ENCODE data around the gene GPR89A.

The GPR89A gene

DNA sequence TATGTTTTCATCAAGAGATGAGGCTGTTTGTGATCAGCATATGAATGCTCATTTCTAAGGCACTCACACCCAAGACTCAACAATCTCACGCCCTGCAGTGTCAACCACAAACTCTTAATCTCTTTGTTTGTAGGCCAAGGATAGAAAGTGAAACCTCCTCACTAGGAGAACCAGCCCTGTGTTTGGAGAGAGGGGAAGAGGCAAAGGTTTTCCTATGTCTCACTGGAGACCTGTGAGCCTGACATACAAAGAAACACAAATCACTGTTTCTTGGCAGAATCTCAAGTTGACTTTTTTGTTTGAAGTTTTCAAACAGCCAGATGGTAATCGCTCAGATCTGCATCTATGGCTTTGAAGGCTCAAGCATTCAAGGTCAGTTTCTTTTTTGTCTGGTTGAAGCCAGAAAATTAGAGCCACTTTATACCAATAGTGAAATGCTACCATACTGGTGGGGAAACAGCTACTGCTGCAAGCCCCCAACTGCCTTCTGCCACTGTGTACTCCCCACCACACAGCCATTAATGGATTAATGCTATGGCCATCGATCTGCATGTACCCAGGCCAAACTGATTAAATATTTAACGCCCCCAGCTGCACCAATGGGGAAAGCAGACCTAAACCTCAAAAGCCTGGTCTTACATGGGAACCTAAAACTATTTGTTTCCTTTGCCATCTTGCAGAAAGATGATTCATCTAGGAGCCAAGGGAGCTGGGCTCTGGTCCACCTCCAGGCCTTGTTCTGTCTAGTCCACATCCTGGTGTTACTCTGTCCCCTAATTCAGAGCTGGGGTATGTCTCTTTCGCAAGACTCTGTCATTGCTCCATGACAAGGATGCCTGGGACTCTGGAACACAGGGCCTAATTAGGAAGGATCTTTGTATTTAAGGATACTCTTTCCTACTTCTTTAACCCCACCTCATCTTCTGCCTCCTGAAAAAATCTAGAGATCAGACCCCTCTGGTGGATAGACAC is 83.1 kb downstream of the GPR89A start:
- no peaks in the 10 kb centered on the region for H3K79me2 ChIP-seq (ENCODE audit: insufficient read depth, low read length)
- DNase-seq (peak; percentile 63), ATAC-seq (ENCODE audit: insufficient read depth, low read depth) (peak; percentile 97)
- H3K27ac ChIP-seq (ENCODE audit: low read length) = no peak overlapping the region
- no peaks in the 10 kb centered on the region for H3K36me3 ChIP-seq (ENCODE audit: insufficient read depth, low read length)
- H4K20me1 ChIP-seq (ENCODE audit: insufficient read depth, low read length) = no peaks in the 10 kb centered on the region
- peaks cover 17% of the 10 kb centered on the region for H3K4me1 ChIP-seq (ENCODE audit: insufficient read depth, low read length)
- H3K4me2 ChIP-seq (ENCODE audit: insufficient read depth, low read length) = peak overlapping the region; percentile 6; the same call in 1 of the 2 replicates
- H3K27me3 ChIP-seq (ENCODE audit: insufficient read depth, low read length, poor library complexity) = no peaks in the 10 kb centered on the region
- TF ChIP-seq EZH2 (IDR thresholded peaks at IDR 0.05; ENCODE audit: borderline replicate concordance, low read depth, low read length, severe bottlenecking) = no peak
- TF ChIP-seq, protein P1, sequence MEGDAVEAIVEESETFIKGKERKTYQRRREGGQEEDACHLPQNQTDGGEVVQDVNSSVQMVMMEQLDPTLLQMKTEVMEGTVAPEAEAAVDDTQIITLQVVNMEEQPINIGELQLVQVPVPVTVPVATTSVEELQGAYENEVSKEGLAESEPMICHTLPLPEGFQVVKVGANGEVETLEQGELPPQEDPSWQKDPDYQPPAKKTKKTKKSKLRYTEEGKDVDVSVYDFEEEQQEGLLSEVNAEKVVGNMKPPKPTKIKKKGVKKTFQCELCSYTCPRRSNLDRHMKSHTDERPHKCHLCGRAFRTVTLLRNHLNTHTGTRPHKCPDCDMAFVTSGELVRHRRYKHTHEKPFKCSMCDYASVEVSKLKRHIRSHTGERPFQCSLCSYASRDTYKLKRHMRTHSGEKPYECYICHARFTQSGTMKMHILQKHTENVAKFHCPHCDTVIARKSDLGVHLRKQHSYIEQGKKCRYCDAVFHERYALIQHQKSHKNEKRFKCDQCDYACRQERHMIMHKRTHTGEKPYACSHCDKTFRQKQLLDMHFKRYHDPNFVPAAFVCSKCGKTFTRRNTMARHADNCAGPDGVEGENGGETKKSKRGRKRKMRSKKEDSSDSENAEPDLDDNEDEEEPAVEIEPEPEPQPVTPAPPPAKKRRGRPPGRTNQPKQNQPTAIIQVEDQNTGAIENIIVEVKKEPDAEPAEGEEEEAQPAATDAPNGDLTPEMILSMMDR (IDR thresholded peaks at IDR 0.05; ENCODE audit: borderline replicate concordance, extremely low read depth, low read length, poor library complexity, severe bottlenecking) = no peak
- H3K4me3 ChIP-seq (ENCODE audit: low read depth in 1 of 2, low read length in 2 of 2) = no peak overlapping the region
- no peaks in the 10 kb centered on the region for H3K9me3 ChIP-seq (ENCODE audit: insufficient read depth, low read length, severe bottlenecking)
- no peak overlapping the region for H2AFZ ChIP-seq (ENCODE audit: low read depth, low read length)
- no peak overlapping the region for H3K9ac ChIP-seq (ENCODE audit: low read depth, low read length)

DNA sequence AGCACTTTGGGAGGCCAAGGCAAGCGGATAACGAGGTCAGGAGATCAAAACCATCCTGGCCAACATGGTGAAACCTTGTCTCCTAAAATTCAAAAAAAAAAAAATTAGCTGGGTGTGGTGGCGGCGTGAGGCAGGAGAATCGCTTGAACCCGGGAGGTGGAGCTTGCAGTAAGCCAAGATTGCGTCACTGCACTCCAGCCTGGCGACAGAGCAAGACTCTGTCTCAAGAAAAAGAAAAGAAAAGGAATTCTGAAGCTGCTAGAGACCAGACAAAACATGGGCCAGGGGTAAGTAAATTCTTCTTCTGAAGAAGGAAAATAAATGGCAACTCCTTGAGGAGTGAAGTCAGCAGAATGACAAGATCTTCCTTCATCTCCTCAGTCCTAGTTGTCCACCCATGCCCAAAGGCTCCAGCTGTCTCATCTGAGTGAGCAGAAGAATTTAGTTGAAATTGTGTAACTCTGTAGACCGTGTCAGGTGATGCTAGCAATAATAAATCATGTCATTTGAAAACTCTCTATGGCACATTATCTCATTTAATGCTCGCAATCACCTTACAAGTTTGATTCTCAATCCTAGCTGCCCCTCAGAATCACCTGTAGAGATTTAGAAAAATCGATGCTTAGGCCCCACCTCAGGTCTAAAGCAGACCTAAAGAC is 85.1 kb downstream of the GPR89A start:
- no peak for TF ChIP-seq EZH2 (IDR thresholded peaks at IDR 0.05; ENCODE audit: borderline replicate concordance, low read depth, low read length, severe bottlenecking)
- TF ChIP-seq, protein P1 (IDR thresholded peaks at IDR 0.05; ENCODE audit: borderline replicate concordance, extremely low read depth, low read length, poor library complexity, severe bottlenecking) = no peak
- H3K79me2 ChIP-seq (ENCODE audit: insufficient read depth, low read length) = no peaks in the 10 kb centered on the region
- H3K4me3 ChIP-seq (ENCODE audit: low read depth in 1 of 2, low read length in 2 of 2) = no peak overlapping the region
- no peak overlapping the region for H3K27ac ChIP-seq (ENCODE audit: low read length)
- H2AFZ ChIP-seq (ENCODE audit: low read depth, low read length) = no peak overlapping the region
- no peaks in the 10 kb centered on the region for H4K20me1 ChIP-seq (ENCODE audit: insufficient read depth, low read length)
- no peaks in the 10 kb centered on the region for H3K27me3 ChIP-seq (ENCODE audit: insufficient read depth, low read length, poor library complexity)
- peaks cover 17% of the 10 kb centered on the region for H3K4me1 ChIP-seq (ENCODE audit: insufficient read depth, low read length)
- DNase-seq (no peak), ATAC-seq (ENCODE audit: insufficient read depth, low read depth) (no peak)
- no peak overlapping the region for H3K4me2 ChIP-seq (ENCODE audit: insufficient read depth, low read length)
- H3K9me3 ChIP-seq (ENCODE audit: insufficient read depth, low read length, severe bottlenecking) = no peaks in the 10 kb centered on the region
- no peak overlapping the region for H3K9ac ChIP-seq (ENCODE audit: low read depth, low read length)
- H3K36me3 ChIP-seq (ENCODE audit: insufficient read depth, low read length) = no peaks in the 10 kb centered on the region

DNA sequence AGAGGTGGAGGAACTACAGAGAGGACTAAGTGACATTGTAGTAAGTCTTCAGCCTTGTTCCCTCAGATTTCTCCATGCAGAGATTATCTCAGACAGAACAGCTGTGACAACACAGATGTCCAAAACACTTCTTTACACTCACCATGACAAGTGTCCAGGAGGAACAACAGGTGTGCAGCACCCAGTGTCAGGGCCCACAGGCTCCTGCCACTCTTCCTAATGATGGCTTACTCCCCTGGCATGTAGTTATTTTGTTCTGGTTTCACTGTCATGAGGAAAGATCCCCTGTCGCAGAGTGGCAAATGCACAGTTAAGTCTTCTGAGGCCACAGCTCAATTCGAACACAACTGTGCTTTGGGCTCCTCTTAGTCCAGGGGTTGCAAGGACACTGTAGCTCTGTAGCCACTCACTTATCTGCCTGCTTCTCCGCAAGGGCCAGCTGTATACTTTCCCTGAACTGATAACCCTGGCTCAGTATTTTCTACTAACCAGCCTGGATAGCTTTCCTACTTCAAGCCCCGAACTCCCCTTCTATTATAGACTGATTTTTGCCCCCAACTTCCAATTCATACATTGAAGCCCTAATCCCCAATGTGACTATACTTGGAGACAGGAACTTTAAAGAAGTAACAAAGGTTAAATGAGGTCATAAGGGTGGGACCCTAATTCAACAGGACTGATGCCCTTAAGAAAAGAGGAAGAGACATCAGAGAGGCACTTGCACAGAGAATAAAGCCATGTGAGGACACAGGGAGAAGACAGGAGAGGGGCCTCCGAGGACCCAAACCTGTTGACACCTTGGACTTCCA is 88.2 kb downstream of the GPR89A start:
- Histone ChIP-seq H4K20me1 (ENCODE audit: insufficient read depth, low read length) (no peaks in the 10 kb centered on the region), H3K4me2 (ENCODE audit: insufficient read depth, low read length) (no peak overlapping the region), H3K27ac (ENCODE audit: low read length) (no peak overlapping the region), H3K27me3 (ENCODE audit: insufficient read depth, low read length, poor library complexity) (no peaks in the 10 kb centered on the region), H3K4me1 (ENCODE audit: insufficient read depth, low read length) (peaks cover under 1% of the 10 kb centered on the region; the same call in 1 of the 2 replicates), H3K9me3 (ENCODE audit: insufficient read depth, low read length, severe bottlenecking) (no peaks in the 10 kb centered on the region), H3K79me2 (ENCODE audit: insufficient read depth, low read length) (no peaks in the 10 kb centered on the region), H2AFZ (ENCODE audit: low read depth, low read length) (no peak overlapping the region), H3K36me3 (ENCODE audit: insufficient read depth, low read length) (no peaks in the 10 kb centered on the region), H3K9ac (ENCODE audit: low read depth, low read length) (no peak overlapping the region), H3K4me3 (ENCODE audit: low read depth in 1 of 2, low read length in 2 of 2) (no peak overlapping the region)
- TF ChIP-seq, protein P1 (IDR thresholded peaks at IDR 0.05; ENCODE audit: borderline replicate concordance, extremely low read depth, low read length, poor library complexity, severe bottlenecking) = no peak
- no peak for TF ChIP-seq EZH2 (IDR thresholded peaks at IDR 0.05; ENCODE audit: borderline replicate concordance, low read depth, low read length, severe bottlenecking)
- no peak for DNase-seq
- ATAC-seq (ENCODE audit: insufficient read depth, low read depth) = no peak

Measured in DND-41 (cell line).